Measurements from ENCODE around the gene RAB23. TPM values are rescaled to one million over a fixed set of nuclear protein-coding genes. Genes with fewer than 3 reads are reported as not detected.

RAB23 gene
- polyA plus RNA-seq, 3 donors, result 0.16 to 0.46 (median 0.25) TPM

DNA sequence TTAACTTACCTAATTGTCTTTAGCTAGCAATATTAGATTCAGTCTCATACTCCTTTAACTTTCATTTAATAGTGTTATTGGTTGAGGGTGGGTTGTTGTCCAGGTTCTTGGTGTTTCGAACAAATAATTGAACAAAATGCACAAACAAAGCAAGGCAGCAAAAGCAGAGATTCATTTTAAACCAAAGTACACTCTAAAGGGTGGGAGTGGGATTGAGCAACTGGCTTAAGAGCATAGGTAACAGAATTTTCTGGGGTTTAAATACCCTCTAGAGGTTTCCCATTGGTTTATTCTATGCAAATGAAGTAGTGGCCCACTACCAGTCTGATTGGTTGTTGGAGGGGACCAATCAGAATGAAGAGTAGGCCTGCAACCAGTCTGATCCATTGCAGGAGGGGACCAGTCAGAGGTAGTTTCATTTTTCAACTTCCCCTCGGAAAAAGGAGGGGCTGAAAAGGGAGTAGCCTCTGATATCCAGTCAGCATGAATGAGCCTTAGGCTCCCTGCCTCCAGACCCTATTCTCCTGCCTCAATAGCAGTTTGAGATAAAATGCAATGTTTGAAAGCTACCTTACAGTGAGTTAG is 26.3 kb upstream of the RAB23 start:
- intact Hi-C loops (cut with micrococcal nuclease), result no loop called here
- Histone ChIP-seq H4K20me1 (ENCODE audit: insufficient read depth, low read length) (no peaks in the 10 kb centered on the region), H2AFZ (ENCODE audit: insufficient read depth, low read depth, low read length, poor library complexity, severe bottlenecking) (no peak overlapping the region), H3K9me3 (replicated peaks in 1 of 2; ENCODE audit: control insufficient read depth in 1 of 2, insufficient read depth in 1 of 2, low read length in 2 of 2) (no peaks in the 10 kb centered on the region), H3K36me3 (replicated peaks in 1 of 2; ENCODE audit: control insufficient read depth in 1 of 2, insufficient read depth in 2 of 2, low read length in 2 of 2) (no peaks in the 10 kb centered on the region), H3K79me2 (ENCODE audit: insufficient read depth, low read length) (no peaks in the 10 kb centered on the region), H3K27ac (ENCODE audit: low read depth in 1 of 2, low read length in 2 of 2) (no peak overlapping the region), H3K4me2 (replicated peaks; ENCODE audit: extremely low read depth, low read length, poor library complexity, severe bottlenecking) (no peak overlapping the region), H3K9ac (ENCODE audit: insufficient read depth, low read length, poor library complexity, severe bottlenecking) (no peak overlapping the region), H3K4me3 (replicated peaks in 1 of 3; ENCODE audit: low read depth in 2 of 3, low read length in 3 of 3) (no peak overlapping the region), H3K4me1 (ENCODE audit: control insufficient read depth in 1 of 2, insufficient read depth in 2 of 2, low read length in 2 of 2) (no peaks in the 10 kb centered on the region), H3K27me3 (ENCODE audit: control insufficient read depth in 2 of 2, insufficient read depth in 2 of 2, low read length in 2 of 2) (no peaks in the 10 kb centered on the region)
- TF ChIP-seq, protein P1, sequence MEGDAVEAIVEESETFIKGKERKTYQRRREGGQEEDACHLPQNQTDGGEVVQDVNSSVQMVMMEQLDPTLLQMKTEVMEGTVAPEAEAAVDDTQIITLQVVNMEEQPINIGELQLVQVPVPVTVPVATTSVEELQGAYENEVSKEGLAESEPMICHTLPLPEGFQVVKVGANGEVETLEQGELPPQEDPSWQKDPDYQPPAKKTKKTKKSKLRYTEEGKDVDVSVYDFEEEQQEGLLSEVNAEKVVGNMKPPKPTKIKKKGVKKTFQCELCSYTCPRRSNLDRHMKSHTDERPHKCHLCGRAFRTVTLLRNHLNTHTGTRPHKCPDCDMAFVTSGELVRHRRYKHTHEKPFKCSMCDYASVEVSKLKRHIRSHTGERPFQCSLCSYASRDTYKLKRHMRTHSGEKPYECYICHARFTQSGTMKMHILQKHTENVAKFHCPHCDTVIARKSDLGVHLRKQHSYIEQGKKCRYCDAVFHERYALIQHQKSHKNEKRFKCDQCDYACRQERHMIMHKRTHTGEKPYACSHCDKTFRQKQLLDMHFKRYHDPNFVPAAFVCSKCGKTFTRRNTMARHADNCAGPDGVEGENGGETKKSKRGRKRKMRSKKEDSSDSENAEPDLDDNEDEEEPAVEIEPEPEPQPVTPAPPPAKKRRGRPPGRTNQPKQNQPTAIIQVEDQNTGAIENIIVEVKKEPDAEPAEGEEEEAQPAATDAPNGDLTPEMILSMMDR (IDR thresholded peaks at IDR 0.05), result no peak
- DNase-seq, result no peak
- no CpG with 5 or more reads among the region's 2 CpGs for WGBS (ENCODE audit: insufficient coverage)
- H3K27ac Mint-ChIP-seq, result no peak overlapping the region
- no peak overlapping the region for H3K4me3 Mint-ChIP-seq
- no peaks in the 10 kb centered on the region for H3K36me3 Mint-ChIP-seq
- no peaks in the 10 kb centered on the region for H3K27me3 Mint-ChIP-seq (ENCODE audit: low read depth in 3 of 3)
- H3K9me3 Mint-ChIP-seq, result peaks cover 0 to 4% (median 2%) of the 10 kb centered on the region in 7 donors
- no peaks in the 10 kb centered on the region for H3K4me1 Mint-ChIP-seq

DNA sequence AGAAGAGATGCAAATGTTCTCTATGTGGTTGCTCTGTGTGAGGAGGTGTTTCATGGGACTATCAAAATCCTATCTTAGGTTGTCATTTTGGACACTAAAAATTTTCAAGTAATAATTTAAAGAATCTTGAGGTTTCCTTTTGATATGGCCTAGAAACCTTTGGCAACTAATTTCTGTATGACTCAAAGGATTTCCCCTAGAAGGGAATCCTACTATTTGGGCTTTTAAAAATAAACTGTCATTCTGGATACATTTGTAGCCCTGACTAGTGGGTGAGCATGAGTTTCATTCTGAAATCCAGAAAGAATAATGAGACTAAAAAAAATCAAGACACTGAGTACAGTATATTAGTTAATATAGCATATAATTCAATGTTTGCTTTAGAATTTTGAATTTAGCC is 25.5 kb upstream of the RAB23 start:
- DNase-seq, result no peak
- no peak overlapping the region for H3K27ac Mint-ChIP-seq
- H3K9me3 Mint-ChIP-seq, result peaks cover 0 to 4% (median 2%) of the 10 kb centered on the region in 7 donors
- Histone ChIP-seq H3K4me2 (replicated peaks; ENCODE audit: extremely low read depth, low read length, poor library complexity, severe bottlenecking) (no peak overlapping the region), H3K36me3 (replicated peaks in 1 of 2; ENCODE audit: control insufficient read depth in 1 of 2, insufficient read depth in 2 of 2, low read length in 2 of 2) (no peaks in the 10 kb centered on the region), H3K79me2 (ENCODE audit: insufficient read depth, low read length) (no peaks in the 10 kb centered on the region), H3K4me3 (replicated peaks in 1 of 3; ENCODE audit: low read depth in 2 of 3, low read length in 3 of 3) (no peak overlapping the region), H2AFZ (ENCODE audit: insufficient read depth, low read depth, low read length, poor library complexity, severe bottlenecking) (no peak overlapping the region), H3K27ac (ENCODE audit: low read depth in 1 of 2, low read length in 2 of 2) (no peak overlapping the region), H3K27me3 (ENCODE audit: control insufficient read depth in 2 of 2, insufficient read depth in 2 of 2, low read length in 2 of 2) (no peaks in the 10 kb centered on the region), H4K20me1 (ENCODE audit: insufficient read depth, low read length) (no peaks in the 10 kb centered on the region), H3K9ac (ENCODE audit: insufficient read depth, low read length, poor library complexity, severe bottlenecking) (no peak overlapping the region), H3K9me3 (replicated peaks in 1 of 2; ENCODE audit: control insufficient read depth in 1 of 2, insufficient read depth in 1 of 2, low read length in 2 of 2) (no peaks in the 10 kb centered on the region), H3K4me1 (ENCODE audit: control insufficient read depth in 1 of 2, insufficient read depth in 2 of 2, low read length in 2 of 2) (no peaks in the 10 kb centered on the region)
- TF ChIP-seq, protein P1 (IDR thresholded peaks at IDR 0.05), result no peak
- no peaks in the 10 kb centered on the region for H3K27me3 Mint-ChIP-seq (ENCODE audit: low read depth in 3 of 3)
- no peak overlapping the region for H3K4me3 Mint-ChIP-seq
- H3K36me3 Mint-ChIP-seq, result no peaks in the 10 kb centered on the region
- intact Hi-C loops (cut with micrococcal nuclease), result no loop called here
- H3K4me1 Mint-ChIP-seq, result no peaks in the 10 kb centered on the region

Measured in CD14-positive monocyte (primary cell).